WTC11 (cell line): ENCODE measurements around the gene SLC5A10. TPM values are rescaled to one million over a fixed set of nuclear protein-coding genes. Genes with fewer than 3 reads are reported as not detected.

Source experiments
- ATAC-seq: fragments of 200-7000 bp; cut with Tn5 transposase; 2 replicates; pipeline ENCODE4 v1.10.0; 2021; ENCODE audit warnings: mild to moderate bottlenecking, moderate library complexity
- CTCF ChIA-PET: fragments of 300-600 bp; sonication (Branson Sonifier 250); formaldehyde crosslinking; loops from one replicate; lab custom pipeline; 2021; ENCODE audit warnings: antibody characterized with exemption; lab: Charles Lee
- POLR2A ChIA-PET: fragments of 350-600 bp; sonication (Branson Sonifier 250); formaldehyde crosslinking; loops from one replicate; lab custom pipeline; 2021; ENCODE audit warnings: antibody characterized with exemption; lab: Charles Lee
- DNase-seq: peaks from one replicate; pipeline ENCODE4 v3.0.0; 2021; ENCODE audit warnings: low spot score
- H3K27ac Mint-ChIP-seq: 2 replicates; pipeline ENCODE4 v1.8.0; 2021; ENCODE audit warnings: mixed read lengths
- H3K27me3 Mint-ChIP-seq: 2 replicates; pipeline ENCODE4 v1.8.0; 2021; ENCODE audit warnings: low read depth, mild to moderate bottlenecking, moderate library complexity, mixed read lengths
- H3K36me3 Mint-ChIP-seq: 2 replicates; pipeline ENCODE4 v1.8.0; 2021; ENCODE audit warnings: mixed read lengths
- H3K4me1 Mint-ChIP-seq: 2 replicates; pipeline ENCODE4 v1.8.0; 2022; ENCODE audit warnings: mixed read lengths
- H3K4me3 Mint-ChIP-seq: 2 replicates; pipeline ENCODE4 v1.8.0; 2021; ENCODE audit warnings: mild to moderate bottlenecking, moderate library complexity, mixed read lengths
- H3K9me3 Mint-ChIP-seq: 2 replicates; pipeline ENCODE4 v1.8.0; 2021; ENCODE audit warnings: mixed read lengths
- CREB1 ChIP-seq: sonication (generic); formaldehyde crosslinking; IDR thresholded peaks from 2 replicates; pipeline ENCODE4 v1.8.0; 2023; ENCODE audit warnings: mild to moderate bottlenecking, missing genetic modification reagents
- CTCF ChIP-seq: fragments of 200-600 bp; IDR thresholded peaks from 2 replicates; pipeline ENCODE4 v1.8.0; 2022; ENCODE audit warnings: antibody characterized with exemption
- ESRRA ChIP-seq: sonication (generic); formaldehyde crosslinking; IDR thresholded peaks from 2 replicates; pipeline ENCODE4 v1.8.1; 2022; ENCODE audit warnings: mild to moderate bottlenecking, missing genetic modification reagents, borderline replicate concordance
- FOXJ3 ChIP-seq: sonication (generic); formaldehyde crosslinking; IDR thresholded peaks from 2 replicates; pipeline ENCODE4 v1.9.0; 2021; ENCODE audit warnings: missing genetic modification reagents, mild to moderate bottlenecking, borderline replicate concordance
- FOXP1 ChIP-seq: sonication (generic); formaldehyde crosslinking; IDR thresholded peaks from 2 replicates; pipeline ENCODE4 v1.8.0; 2022; ENCODE audit warnings: missing genetic modification reagents, mild to moderate bottlenecking, moderate library complexity, borderline replicate concordance
- GABPB1 ChIP-seq: sonication (generic); formaldehyde crosslinking; IDR thresholded peaks from 2 replicates; pipeline ENCODE4 v1.8.1; 2023; ENCODE audit warnings: mild to moderate bottlenecking, missing genetic modification reagents
- GTF2I ChIP-seq: fragments of 250-450 bp; sonication (Bioruptor Pico); conservative IDR thresholded peaks from 2 replicates; pipeline ENCODE4 v1.4.0; 2021; ENCODE audit warnings: mild to moderate bottlenecking
- HMGXB4 ChIP-seq: sonication (generic); formaldehyde crosslinking; IDR thresholded peaks from 2 replicates; pipeline ENCODE4 v1.8.1; 2023; ENCODE audit warnings: mild to moderate bottlenecking, moderate library complexity, missing genetic modification reagents
- JUN ChIP-seq: sonication (generic); formaldehyde crosslinking; IDR thresholded peaks from 2 replicates; pipeline ENCODE4 v1.8.0; 2023; ENCODE audit warnings: mild to moderate bottlenecking, missing genetic modification reagents
- MAX ChIP-seq: sonication (generic); formaldehyde crosslinking; IDR thresholded peaks from 2 replicates; pipeline ENCODE4 v1.8.0; 2022; ENCODE audit warnings: mild to moderate bottlenecking, missing genetic modification reagents
- MXD4 ChIP-seq: fragments of 250-450 bp; sonication (Bioruptor Pico); IDR thresholded peaks from 2 replicates; pipeline ENCODE4 v1.8.0; 2021; ENCODE audit warnings: mild to moderate bottlenecking, moderate library complexity, borderline replicate concordance
- RELA ChIP-seq: sonication (generic); formaldehyde crosslinking; IDR thresholded peaks from 2 replicates; pipeline ENCODE4 v1.8.1; 2022; ENCODE audit warnings: missing genetic modification reagents, mild to moderate bottlenecking, borderline replicate concordance
- SOX15 ChIP-seq: fragments of 250-450 bp; sonication (Bioruptor Pico); IDR thresholded peaks from 2 replicates; pipeline ENCODE4 v1.9.0; 2021; ENCODE audit warnings: mild to moderate bottlenecking
- USF1 ChIP-seq: sonication (generic); formaldehyde crosslinking; IDR thresholded peaks from 2 replicates; pipeline ENCODE4 v1.8.0; 2022; ENCODE audit warnings: mild to moderate bottlenecking, missing genetic modification reagents
- ZNF416 ChIP-seq: fragments of 250-450 bp; sonication (Bioruptor Pico); IDR thresholded peaks from 2 replicates; pipeline ENCODE4 v1.9.0; 2021; ENCODE audit warnings: mild to moderate bottlenecking, inconsistent platforms
- ZNF425 ChIP-seq: fragments of 250-450 bp; sonication (Bioruptor Pico); conservative IDR thresholded peaks from 2 replicates; pipeline ENCODE4 v1.9.0; 2021; ENCODE audit warnings: mild to moderate bottlenecking
- total RNA-seq: library from RNA; stranded (reverse); gene quantifications from 3 replicates; pipeline ENCODE4 v1.2.3, GENCODE V29; 2021

Gene SLC5A10
- total RNA-seq, 1 experiment from 2014 or later, result not detected

GRCh38 chr17:19004421-19005136 is 52.6 kb downstream of the SLC5A10 start, which contains the start of gene FAM83G (continued):
- TF ChIP-seq RELA (CRISPR knock-in tag) (no peak), ZNF425 (CRISPR knock-in tag) (no peak), MXD4 (CRISPR knock-in tag) (no peak), SOX15 (CRISPR knock-in tag) (no peak), FOXJ3 (CRISPR knock-in tag) (no peak), ESRRA (no peak), USF1 (peak; percentile 93), FOXP1 (peak; percentile 21; the same call in 1 of the 2 replicates), ZNF416 (no peak), GABPB1 (CRISPR knock-in tag) (0 out of 2 replicates have a peak, but pooled peaks have one; percentile 12), GTF2I (CRISPR knock-in tag) (no peak), CTCF (no peak), CREB1 (CRISPR knock-in tag) (no peak)

GRCh38 chr17:19005137-19005773 is 53.3 kb downstream of the SLC5A10 start:
- ATAC-seq, result no peak
- TF ChIP-seq HMGXB4 (CRISPR knock-in tag) (0 out of 2 replicates have a peak, but pooled peaks have one; percentile 4), MAX (0 out of 2 replicates have a peak, but pooled peaks have one; percentile 22), JUN (CRISPR knock-in tag) (no peak)
- Mint-ChIP-seq H3K9me3 (peaks cover 11% of the 10 kb centered on the region), H3K4me3 (peak overlapping the region; percentile 71), H3K36me3 (peaks cover 8% of the 10 kb centered on the region; the same call in 1 of the 2 replicates), H3K27me3 (no peaks in the 10 kb centered on the region; the same call in 1 of the 2 replicates), H3K4me1 (peaks cover 20% of the 10 kb centered on the region), H3K27ac (no peak overlapping the region)
- DNase-seq, result peak; percentile 32
- POLR2A ChIA-PET, result no interaction called here
- CTCF ChIA-PET, result interaction anchor here (1.8 to 3.3 kb wide), 2 partner anchors 12 to 44 kb away, joined by 4 to 20 read pairs; no protein-coding TSS in a partner anchor
